Adrenal gland (tissue), 5 donors: Measurements from ENCODE around the gene IFNA8.

Experiments used
- CTCF ChIP-seq, 6 experiments: fragments of 450-650 bp in 4 of 6; fragments of 200-600 bp in 2 of 6; sonication (generic) in 1 of 6; IDR thresholded peaks; 1 replicate in 5 of 6; 2 replicates in 1 of 6; pipeline versions ENCODE4 v1.5.1 to v1.8.0; 2016 to 2021; ENCODE audit warnings: antibody characterized with exemption in 6 of 6, mild to moderate bottlenecking in 2 of 6, moderate library complexity in 1 of 6
- POLR2A ChIP-seq, 2 donors: fragments of 450-650 bp; IDR thresholded peaks; one replicate each; pipeline ENCODE4 v1.6.1; 2017; ENCODE audit warnings: antibody characterized with exemption in 2 of 2, mild to moderate bottlenecking in 2 of 2, moderate library complexity in 1 of 2
- donor health status: DM: no; HTN: no; CAD: no.

GRCh38 chr9:21413151-21413550, 4.2 kb downstream of the IFNA8 start:
- no peak for TF ChIP-seq POLR2A (IDR thresholded peaks at IDR 0.05)
- TF ChIP-seq CTCF (IDR thresholded peaks at IDR 0.05) = no peak
